Left renal cortex interstitium (tissue), 4 donors: ENCODE data around the gene JARID2. TPM values are rescaled to one million over a fixed set of nuclear protein-coding genes. Genes with fewer than 3 reads are reported as not detected.
A peak's percentile ranks its signal among the peaks of the same experiment; 100 is the strongest.

ENCODE experiments used
- DNase-seq, 4 donors: peaks; one replicate each; pipeline ENCODE4 v3.0.0-alpha.2; 2013; ENCODE audit warnings: low read depth in 4 of 4, low spot score in 2 of 4, missing footprints in 1 of 4
- polyA plus RNA-seq, 4 donors: library from polyadenylated mRNA; unstranded; fragments of 120-200 nt; gene quantifications; one replicate each; pipeline ENCODE4 v1.2.1, GENCODE V29; 2013; ENCODE audit not compliant: insufficient read length in 4 of 4

Gene JARID2
- 10 to 100 TPM; 26.1 to 33.0 (median 28.9) TPM for polyA plus RNA-seq

GRCh38 chr6:15245361-15246216 lies at the start of gene JARID2:
Gene JARID2 (plus strand): TSS chr6:15246069. CDS start chr6:15246540, 471 bp downstream.
- DNase-seq = peak in 3 of 4 donors; percentile 95 to 98 (median 98)

- no peak for DNase-seq
Measured at GRCh38 chr6:15200087-15200486, 45.8 kb upstream of the JARID2 start.

DNA sequence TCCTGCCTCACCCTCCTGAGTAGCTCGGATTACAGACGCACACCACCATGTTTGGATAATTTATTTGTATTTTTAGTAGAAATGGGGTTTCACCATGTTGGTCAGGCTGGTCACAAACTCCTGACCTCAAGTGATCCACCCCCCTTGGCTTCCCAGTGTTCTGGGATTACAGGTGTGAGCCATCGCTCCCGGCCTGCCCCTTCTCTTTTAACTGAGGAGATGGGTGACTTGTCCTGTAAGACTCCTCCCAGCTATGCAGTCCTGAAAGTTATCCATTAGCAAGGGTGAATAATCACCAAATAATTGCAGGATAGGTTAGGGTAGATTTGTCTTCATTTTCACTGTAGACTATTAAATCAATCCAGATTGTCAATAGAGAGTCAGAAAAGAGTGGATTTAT lies 40.5 kb upstream of the JARID2 start:
- no peak for DNase-seq

- no peak for DNase-seq
Measured at GRCh38 chr6:15206887-15207286, 39.0 kb upstream of the JARID2 start.

GRCh38 chr6:15207923-15208322 lies 37.9 kb upstream of the JARID2 start:
- no peak for DNase-seq

DNA sequence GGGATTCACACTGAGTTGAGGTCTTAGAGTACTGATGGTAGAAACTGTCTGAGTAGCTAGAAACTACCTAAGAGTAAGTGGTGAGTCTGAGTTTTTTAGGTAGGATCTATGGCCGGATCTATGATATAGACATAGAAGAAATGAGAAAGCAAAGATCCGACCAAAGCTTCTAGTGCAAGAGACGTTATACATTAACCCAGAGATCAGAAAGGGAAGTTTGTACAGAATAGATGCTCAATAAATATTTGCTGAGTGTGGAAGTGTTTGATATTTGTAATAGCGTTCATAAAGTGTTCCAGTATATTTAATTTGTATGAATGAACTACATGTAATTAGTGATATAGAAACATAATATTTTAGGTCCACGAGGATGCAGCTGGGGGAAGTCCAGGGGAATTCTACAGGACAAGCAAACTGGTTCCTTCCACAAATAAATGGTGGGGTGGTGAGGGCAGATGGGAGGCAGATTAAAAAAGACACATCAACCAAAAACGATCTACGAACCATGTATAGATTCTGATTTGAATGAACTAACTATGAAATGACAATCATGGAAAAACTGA lies 31.9 kb upstream of the JARID2 start:
- no peak for DNase-seq

DNA sequence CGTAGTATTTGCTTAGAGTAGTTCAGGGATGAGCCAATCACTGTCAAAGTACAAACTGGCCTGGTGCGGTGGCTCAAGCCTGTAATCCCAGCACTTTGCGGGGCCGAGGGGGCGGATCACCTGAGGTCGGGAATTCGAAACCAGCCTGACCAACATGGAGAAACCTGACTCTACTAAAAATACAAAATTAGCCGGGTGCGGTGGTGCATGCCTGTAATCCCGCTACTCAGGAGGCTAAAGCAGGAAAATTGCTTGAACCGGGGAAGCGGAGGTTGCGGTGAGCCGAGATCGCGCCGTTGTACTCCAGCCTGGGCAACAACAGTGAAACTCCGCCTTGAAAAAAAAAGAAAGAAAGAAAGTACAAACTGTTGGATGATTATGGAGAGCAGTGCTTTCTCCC lies 27.5 kb upstream of the JARID2 start:
- no peak for DNase-seq

DNA sequence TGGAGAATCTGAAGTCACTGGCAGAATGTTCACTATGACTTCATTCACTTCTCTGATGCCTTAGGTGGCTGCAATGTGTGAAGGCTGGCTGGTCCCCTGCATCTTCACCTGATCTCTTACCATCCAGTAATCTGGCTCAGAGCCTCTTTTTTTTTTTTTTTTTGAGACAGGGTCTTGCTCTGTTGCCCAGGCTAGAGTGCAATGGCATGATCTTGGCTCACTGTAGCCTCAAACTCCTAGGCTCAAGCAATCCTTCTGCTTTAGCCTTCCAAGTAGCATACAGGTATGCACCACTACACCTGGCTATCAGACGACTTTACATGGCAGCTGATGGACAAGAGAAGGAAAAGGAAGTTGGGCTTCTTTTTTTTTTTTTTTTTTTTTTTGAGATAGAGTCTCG lies 25.8 kb upstream of the JARID2 start:
- no peak for DNase-seq

GRCh38 chr6:15227827-15228318 lies 18.0 kb upstream of the JARID2 start:
- no peak for DNase-seq

- no peak for DNase-seq
Measured at GRCh38 chr6:15230827-15231226, 15.0 kb upstream of the JARID2 start.

- DNase-seq = no peak
Measured at GRCh38 chr6:15232836-15233510, 12.9 kb upstream of the JARID2 start.

DNA sequence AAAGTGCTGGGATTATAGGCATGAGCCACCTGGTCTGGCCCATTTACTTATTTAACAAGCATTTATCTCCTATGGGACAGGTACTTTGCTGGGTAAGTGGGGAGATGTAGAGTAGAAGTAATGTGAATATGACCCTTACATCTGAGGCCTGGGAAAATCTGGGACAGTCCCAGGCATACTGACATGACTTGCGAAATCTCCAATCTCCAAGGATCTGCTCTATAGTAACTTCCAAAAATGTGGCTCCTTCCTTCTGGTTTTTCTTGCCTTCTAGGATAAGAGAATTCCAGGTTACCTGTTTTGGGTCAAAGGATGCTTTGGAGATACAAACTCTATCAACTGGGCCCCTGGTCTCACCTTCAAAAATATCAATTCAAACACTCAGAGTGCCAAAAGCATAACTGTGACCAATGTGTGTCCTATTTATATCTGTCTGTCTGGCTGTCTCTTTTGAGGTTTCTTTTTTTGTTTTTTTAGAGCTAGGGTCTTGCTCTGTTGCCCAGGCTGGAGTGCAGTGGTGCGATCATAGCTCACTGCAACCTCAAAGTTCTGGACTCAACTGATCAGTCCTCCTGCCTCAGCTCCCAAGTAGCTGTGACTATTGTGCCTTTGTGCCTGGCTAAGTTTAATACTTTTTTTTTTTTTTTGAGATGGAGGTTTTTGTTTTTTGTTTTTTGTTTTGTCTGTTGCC lies 11.7 kb upstream of the JARID2 start:
- DNase-seq = no peak

DNA sequence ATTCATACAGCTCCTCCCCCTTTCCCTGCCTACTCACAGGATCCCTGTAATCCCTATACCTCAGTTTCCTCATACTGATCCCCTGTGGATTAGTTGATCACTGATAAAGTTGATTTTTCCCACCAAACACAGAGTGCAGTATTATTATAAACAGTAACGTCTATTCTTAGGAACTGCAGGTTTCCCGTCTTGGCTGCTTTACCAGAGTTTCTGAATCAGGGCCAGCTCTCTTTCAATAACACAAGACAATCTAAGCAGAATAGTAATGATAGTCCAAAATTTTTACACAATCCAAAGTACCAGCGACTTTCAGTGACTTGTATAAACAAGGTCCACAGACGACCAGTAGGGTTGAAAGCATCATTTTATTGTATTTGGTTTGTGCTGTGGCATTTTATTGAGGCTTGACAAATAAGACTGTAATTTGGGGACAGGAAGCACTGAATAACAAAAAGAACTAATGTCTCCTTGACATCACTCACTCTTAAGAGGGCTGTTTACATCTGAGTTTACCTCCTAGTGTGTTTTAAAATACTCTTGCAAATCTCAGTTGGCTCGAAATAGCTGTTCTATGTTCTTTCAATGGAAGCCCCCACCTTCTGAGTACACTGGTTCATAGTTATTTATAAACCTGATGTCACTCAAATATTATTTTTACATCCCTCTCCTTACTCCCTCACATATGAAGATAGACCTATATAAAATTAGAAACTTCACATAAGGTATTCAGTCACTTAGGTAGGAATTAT lies 6.1 kb upstream of the JARID2 start:
- DNase-seq = no peak

- no peak for DNase-seq
Measured at GRCh38 chr6:15242503-15242902, 3.4 kb upstream of the JARID2 start.

DNA sequence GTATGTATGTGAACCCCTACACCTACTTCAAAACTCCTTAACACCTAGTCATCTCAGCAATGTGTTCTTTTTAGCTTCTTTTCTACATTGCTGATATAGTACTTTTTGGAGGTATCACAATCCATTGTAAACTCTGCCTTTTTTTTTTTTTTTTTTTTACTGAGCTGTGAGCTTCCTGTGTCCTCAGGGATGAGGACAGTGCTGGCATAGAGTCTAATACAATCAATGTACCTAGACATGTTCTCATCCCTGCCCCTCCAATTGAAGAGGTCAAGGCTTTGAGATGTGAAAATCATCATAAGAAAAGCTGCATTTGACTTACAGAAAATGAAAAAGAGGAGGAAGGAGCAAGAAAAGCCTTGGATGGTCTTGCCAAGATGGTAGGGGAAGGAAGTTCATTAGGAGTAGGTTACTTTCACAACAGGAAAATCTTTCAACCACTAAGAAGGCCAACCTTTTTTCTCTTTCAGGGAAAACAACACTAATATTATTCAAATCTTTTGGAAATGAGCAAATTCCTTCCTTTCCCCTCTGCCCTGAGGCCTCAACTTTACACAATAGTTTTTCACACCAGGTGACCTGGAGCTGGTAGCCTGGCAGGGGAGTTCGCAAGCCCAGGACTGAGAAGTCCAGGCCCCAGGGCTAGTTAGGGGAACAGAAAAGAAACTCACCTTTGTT lies 2.8 kb upstream of the JARID2 start:
- no peak for DNase-seq

GRCh38 chr6:15243910-15244619 lies 1.8 kb upstream of the JARID2 start:
- DNase-seq = no peak

DNA sequence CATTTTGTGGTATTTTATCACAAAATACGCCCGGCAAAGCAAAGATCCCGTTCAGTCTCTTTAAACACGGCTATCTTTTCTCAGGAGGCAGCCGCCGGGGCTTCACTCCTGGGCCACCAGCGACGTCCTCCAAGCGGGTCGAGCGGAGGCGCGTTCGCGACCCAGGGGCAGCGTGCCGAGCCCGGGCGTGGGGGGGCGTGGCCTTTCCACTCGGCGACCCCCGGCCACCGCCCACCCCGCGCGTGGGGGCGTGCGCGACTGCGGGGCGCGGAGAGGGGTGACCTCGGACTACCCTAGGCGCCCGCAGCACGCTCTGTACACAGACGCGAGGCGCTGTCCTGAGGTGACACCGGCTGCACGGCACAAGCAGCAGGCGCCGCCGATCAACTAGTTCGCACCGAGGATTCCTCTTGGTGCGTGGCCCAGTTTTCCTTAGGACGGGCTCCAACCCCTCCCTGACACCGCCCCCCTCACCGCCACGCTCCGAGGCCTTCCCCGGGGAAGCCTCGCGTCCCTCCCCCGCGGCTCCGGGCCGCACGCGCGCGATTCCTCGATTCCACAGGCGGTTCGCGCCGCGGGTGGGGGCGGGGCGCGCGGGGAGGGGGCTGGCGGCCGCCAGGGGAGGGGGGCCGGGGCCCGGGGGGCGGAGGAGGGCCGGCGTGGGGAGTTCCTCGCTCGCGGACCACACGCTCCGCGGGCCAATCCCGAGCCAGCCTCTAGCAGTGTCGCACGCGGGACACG lies 1.1 kb upstream of the JARID2 start:
- no peak for DNase-seq

GRCh38 chr6:15246217-15246665 lies 372 bp downstream of the JARID2 start:
- no peak for DNase-seq
